Adipocyte (in vitro differentiated cells): ENCODE results near the gene ODAD3.
A peak's percentile ranks its signal among the peaks of the same experiment; 100 is the strongest.
"Not testable (repeated sequence)": the region's sequence is repeated elsewhere in the genome, so short reads cannot be mapped to it uniquely, and the experiment has no call there.

Experiments
- DNase-seq: peaks from one replicate; pipeline ENCODE4 v3.0.0-alpha.2; 2015; ENCODE audit warnings: low read depth
- H3K27me3 ChIP-seq: replicated peaks from 2 replicates; pipeline ENCODE4 v1.7.0; 2013; ENCODE audit warnings: mild to moderate bottlenecking, low read length, moderate library complexity; ENCODE audit not compliant: control insufficient read depth, insufficient read depth
- H3K36me3 ChIP-seq: 2 replicates; pipeline ENCODE4 v1.7.0; 2013; ENCODE audit warnings: low read length, mild to moderate bottlenecking, moderate library complexity; ENCODE audit not compliant: control insufficient read depth, insufficient read depth, severe bottlenecking
- H3K4me1 ChIP-seq: 2 replicates; pipeline ENCODE4 v1.7.0; 2013; ENCODE audit warnings: mild to moderate bottlenecking, low read length, moderate library complexity; ENCODE audit not compliant: control insufficient read depth, insufficient read depth
- H3K4me3 ChIP-seq: 2 replicates; pipeline ENCODE4 v1.7.0; 2013; ENCODE audit warnings: mild to moderate bottlenecking, low read length, moderate library complexity
- H3K9ac ChIP-seq: 2 replicates; pipeline ENCODE4 v1.7.0; 2013; ENCODE audit warnings: mild to moderate bottlenecking, low read length, moderate library complexity
- H3K9me3 ChIP-seq: 2 replicates; pipeline ENCODE4 v1.7.0; 2013; ENCODE audit warnings: mild to moderate bottlenecking, low read length, moderate library complexity; ENCODE audit not compliant: control insufficient read depth

Gene ODAD3

GRCh38 chr19:11448410-11448809, 13.5 kb upstream of the ODAD3 start:
- DNase-seq: no peak
- H3K36me3 ChIP-seq: peaks cover 50% of the 10 kb centered on the region
- no peaks in the 10 kb centered on the region for H3K27me3 ChIP-seq

GRCh38 chr19:11447347-11448262, 12.7 kb upstream of the ODAD3 start:
- peaks cover 54% of the 10 kb centered on the region for H3K36me3 ChIP-seq
- peaks cover 3% of the 10 kb centered on the region for H3K4me1 ChIP-seq
- no peaks in the 10 kb centered on the region for H3K27me3 ChIP-seq
- no peak overlapping the region for H3K9ac ChIP-seq
- no peak overlapping the region for H3K4me3 ChIP-seq
- no peaks in the 10 kb centered on the region for H3K9me3 ChIP-seq
- DNase-seq: no peak

More at GRCh38 chr19:11448410-11448809, 13.5 kb upstream of the ODAD3 start:
- H3K9me3 ChIP-seq: no peaks in the 10 kb centered on the region
- H3K4me3 ChIP-seq: no peak overlapping the region
- no peak overlapping the region for H3K9ac ChIP-seq
- peaks cover 3% of the 10 kb centered on the region for H3K4me1 ChIP-seq

GRCh38 chr19:11446652-11447301, 11.9 kb upstream of the ODAD3 start:
- Histone ChIP-seq H3K27me3 (no peaks in the 10 kb centered on the region), H3K9ac (no peak overlapping the region), H3K9me3 (no peaks in the 10 kb centered on the region), H3K4me1 (peaks cover 3% of the 10 kb centered on the region), H3K36me3 (peaks cover 61% of the 10 kb centered on the region), H3K4me3 (no peak overlapping the region)
- peak; percentile 63 for DNase-seq

- no peaks in the 10 kb centered on the region for H3K27me3 ChIP-seq
- H3K9ac ChIP-seq: no peak overlapping the region
- H3K36me3 ChIP-seq: peaks cover 66% of the 10 kb centered on the region
- peaks cover 3% of the 10 kb centered on the region for H3K4me1 ChIP-seq
- no peak for DNase-seq
- no peak overlapping the region for H3K4me3 ChIP-seq
- no peaks in the 10 kb centered on the region for H3K9me3 ChIP-seq
Measured at GRCh38 chr19:11446271-11446651, 11.3 kb upstream of the ODAD3 start.

- Histone ChIP-seq H3K9ac (no peak overlapping the region), H3K4me1 (peaks cover 3% of the 10 kb centered on the region), H3K4me3 (no peak overlapping the region), H3K9me3 (no peaks in the 10 kb centered on the region), H3K27me3 (no peaks in the 10 kb centered on the region), H3K36me3 (peaks cover 76% of the 10 kb centered on the region)
- DNase-seq: no peak
Measured at GRCh38 chr19:11445141-11445540, 10.2 kb upstream of the ODAD3 start.

- H3K4me3 ChIP-seq: no peak overlapping the region
- H3K4me1 ChIP-seq: peaks cover 3% of the 10 kb centered on the region
- DNase-seq: no peak
- H3K9ac ChIP-seq: peak overlapping the region; percentile 11
- H3K27me3 ChIP-seq: no peaks in the 10 kb centered on the region
- H3K9me3 ChIP-seq: no peaks in the 10 kb centered on the region
- H3K36me3 ChIP-seq: peaks cover 69% of the 10 kb centered on the region
Measured at GRCh38 chr19:11444059-11444458, 9.1 kb upstream of the ODAD3 start.

- no peak overlapping the region for H3K9ac ChIP-seq
- no peaks in the 10 kb centered on the region for H3K9me3 ChIP-seq
- H3K4me3 ChIP-seq: no peak overlapping the region
- no peak for DNase-seq
- peaks cover 13% of the 10 kb centered on the region for H3K4me1 ChIP-seq
- H3K27me3 ChIP-seq: no peaks in the 10 kb centered on the region
- H3K36me3 ChIP-seq: peaks cover 33% of the 10 kb centered on the region
Measured at GRCh38 chr19:11437955-11438354, 3.0 kb upstream of the ODAD3 start.

GRCh38 chr19:11435833-11436313, 952 bp upstream of the ODAD3 start:
- no peaks in the 10 kb centered on the region for H3K27me3 ChIP-seq
- peak overlapping the region; percentile 97 for H3K9ac ChIP-seq
- peak overlapping the region; percentile 99 for H3K4me3 ChIP-seq
- no peaks in the 10 kb centered on the region for H3K9me3 ChIP-seq
- H3K4me1 ChIP-seq: peaks cover 13% of the 10 kb centered on the region
- H3K36me3 ChIP-seq: peaks cover 14% of the 10 kb centered on the region
- DNase-seq: peak; percentile 54

GRCh38 chr19:11434703-11435056, 241 bp downstream of the ODAD3 start:
- Histone ChIP-seq H3K27me3 (no peaks in the 10 kb centered on the region), H3K36me3 (peaks cover 9% of the 10 kb centered on the region), H3K9ac (peak overlapping the region; percentile 97), H3K9me3 (no peaks in the 10 kb centered on the region), H3K4me3 (peak overlapping the region; percentile 99), H3K4me1 (peaks cover 13% of the 10 kb centered on the region)
- no peak for DNase-seq

- not testable (repeated sequence) for H3K9ac ChIP-seq, H3K4me3 ChIP-seq, H3K36me3 ChIP-seq, H3K9me3 ChIP-seq, H3K27me3 ChIP-seq, DNase-seq
- peaks cover 13% of the 10 kb centered on the region for H3K4me1 ChIP-seq
Measured at GRCh38 chr19:11433526-11433925, 1.4 kb downstream of the ODAD3 start.

- Histone ChIP-seq H3K27me3 (peaks cover 14% of the 10 kb centered on the region), H3K36me3 (no peaks in the 10 kb centered on the region), H3K9me3 (no peaks in the 10 kb centered on the region), H3K9ac (no peak overlapping the region), H3K4me3 (no peak overlapping the region), H3K4me1 (no peaks in the 10 kb centered on the region)
- DNase-seq: no peak
Measured at GRCh38 chr19:11426656-11427055, 8.3 kb downstream of the ODAD3 start.
